GM19238 (cell line): ENCODE results near the gene ELAVL1.

ENCODE experiments used
- DNase-seq: peaks from one replicate; pipeline ENCODE4 v3.0.0; 2011; ENCODE audit warnings: low spot score; ENCODE audit not compliant: insufficient read length

ELAVL1 gene

DNA sequence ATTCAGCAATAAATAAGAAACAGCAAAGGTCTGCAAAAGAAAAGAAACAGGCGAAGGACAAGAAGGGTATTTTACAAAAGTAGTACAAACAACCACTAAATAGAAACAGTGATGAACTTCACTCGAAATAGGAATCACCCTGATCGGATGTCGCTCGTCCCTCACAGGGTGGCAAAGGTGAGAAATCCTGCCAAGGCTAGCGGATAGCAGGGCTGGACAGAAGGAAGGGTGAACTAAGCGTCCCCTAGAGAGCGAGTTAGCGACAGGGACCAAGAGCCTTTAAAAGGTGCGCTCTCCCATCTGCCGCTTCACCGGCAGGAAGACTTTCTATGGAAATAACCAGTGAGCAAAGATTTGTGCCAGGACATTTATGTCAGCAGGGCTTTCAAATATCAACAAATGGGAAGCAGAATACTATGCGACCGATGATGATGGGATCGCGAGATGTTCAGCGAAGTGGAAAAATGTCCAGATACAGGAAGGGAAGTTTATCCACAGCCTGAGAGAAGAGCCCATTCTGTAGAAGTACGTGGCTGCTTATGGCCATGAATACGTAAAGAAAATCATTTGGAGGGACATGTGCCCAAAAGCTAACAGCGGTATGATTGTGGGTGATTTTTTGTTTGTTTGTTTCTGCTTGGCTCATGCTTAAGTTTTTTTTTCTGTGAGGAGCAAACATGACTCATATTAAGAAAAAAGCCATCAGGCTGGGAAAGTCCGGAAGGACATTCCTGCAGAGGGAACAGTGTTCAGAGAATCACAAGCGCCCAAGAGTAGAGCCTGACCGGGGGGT, 18.9 kb downstream of the ELAVL1 start:
- DNase-seq: no peak

DNA sequence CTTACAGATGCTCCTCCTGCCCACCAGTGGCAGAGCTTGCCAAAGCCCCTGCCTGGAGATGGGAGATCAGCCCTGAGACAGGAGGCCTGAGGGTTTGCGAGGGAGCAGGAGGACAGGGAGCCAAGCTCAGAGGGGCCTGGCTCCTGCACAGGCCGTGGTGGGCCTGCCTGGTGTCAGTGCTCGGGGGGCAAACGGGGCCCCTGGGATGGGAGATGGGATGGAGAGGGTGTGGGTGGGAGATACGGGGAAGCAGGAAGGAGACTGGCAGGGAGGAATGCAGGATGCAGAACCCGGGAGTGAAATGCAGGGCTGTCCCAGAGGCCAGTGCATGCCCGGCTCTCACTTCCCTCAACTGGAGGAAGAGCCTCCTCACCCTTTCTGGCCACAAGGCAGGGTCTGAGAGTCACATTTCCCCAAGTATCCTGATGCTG, 19.9 kb downstream of the ELAVL1 start:
- DNase-seq: no peak

DNA sequence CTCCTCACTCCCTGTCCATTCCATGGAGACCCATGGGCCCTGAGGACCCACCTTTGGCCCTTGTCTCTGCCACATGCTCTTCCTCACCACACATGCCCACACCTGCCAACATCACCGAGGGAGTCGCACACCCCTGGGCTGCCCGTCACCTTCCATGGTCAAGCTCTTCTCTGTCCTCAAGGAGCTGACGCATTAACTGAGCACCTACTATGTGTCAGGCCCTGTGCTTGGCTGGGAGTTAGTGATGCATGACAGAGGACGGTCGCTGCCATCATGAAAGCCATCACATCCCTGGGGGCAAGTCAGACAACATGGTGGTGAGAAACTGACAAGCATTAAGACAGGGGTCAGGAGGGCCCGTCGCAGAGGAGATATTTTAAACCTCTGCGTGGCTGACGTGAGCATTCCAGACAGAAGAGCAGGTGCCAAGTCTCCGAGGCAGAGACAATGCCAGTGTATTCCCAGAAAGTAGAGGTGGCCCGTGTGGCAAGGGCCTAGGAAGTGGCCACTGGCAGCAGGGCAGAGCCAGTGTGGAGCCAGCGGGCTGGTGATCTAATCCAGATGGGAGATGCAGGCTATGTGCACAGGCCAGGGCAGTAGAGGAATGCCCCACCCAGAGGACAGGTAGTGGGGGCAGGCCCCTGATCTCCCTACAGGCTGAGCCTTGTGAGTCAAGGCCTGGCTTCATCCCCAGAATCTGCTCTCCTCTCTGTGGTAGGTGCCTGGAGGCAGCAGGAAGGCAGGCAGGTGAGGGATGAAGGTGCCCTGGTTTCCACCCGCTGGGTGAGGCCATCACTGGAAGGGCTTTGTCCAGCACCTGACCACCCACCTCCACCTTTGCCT, 21.2 kb downstream of the ELAVL1 start:
- no peak for DNase-seq

DNA sequence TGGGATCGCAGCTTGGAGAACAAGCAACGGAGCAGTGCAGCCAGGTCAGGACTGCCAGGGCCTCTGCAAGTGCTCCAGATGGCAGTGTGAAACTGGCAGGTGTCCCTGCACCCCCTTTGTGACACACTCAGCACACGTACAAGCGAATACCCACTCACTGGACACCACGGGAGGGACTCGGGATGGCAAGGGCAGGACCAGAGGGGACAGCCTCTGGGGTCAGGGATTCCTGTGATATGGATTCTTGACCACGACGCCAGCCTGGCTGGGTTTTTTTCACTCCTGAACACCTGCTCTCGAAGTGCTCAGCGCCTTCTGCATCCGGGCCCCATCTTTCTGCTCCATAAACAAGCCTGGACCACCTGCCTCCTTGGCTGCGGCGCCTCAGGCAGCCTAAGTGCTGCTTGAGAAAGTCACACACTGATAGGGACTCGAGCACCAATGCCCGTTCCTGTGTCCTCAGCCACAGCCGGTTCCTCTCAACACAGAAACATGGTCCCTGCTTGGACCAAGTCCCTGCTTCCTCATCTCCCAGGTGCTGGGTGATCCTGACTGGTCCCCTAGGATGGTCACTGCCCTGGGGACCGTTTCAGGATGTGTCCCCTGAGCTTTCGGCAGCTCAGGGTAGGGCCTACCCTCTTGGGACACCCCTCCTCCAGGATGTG, 22.0 kb downstream of the ELAVL1 start:
- no peak for DNase-seq

DNA sequence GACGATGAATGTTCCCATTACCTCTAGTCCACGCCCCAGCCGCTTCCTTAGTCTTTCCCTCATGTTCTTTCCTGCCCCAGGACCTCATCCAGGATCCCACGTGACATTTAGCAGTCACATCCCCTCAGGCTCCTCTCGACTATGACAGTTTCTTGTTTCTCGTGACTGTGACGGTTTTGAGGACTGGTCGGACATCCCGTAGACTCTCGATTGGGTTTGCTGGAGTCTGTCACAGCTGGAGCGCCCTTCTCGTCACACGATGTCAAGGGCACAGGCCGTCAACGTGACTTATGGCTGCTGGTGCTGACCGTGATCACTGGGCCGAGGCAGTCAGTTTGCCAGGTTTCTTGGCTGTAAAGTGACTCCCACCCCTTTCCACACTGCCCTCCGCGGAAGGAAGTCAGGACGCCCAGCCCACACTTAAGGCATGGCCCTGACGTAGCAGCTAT, 22.8 kb downstream of the ELAVL1 start:
- no peak for DNase-seq

DNA sequence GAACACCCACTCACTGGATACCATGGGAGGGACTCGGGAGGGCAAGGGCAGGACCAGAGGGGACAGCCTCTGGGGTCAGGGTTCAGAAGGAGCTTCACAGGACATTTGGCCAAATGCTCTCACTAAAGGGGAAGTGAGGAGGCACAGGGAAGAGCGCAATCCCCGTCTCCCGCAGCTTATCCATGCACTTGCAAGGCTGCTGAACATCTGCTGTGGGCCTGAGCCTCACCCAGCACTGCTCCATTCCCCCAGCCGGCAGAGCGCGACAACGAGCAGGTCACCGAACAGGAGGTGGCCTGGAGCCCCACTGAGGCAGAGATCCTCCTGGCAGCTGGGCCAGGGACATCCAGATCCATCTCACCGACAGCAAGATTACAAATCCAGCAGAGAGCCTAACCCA, 23.3 kb downstream of the ELAVL1 start:
- DNase-seq: no peak

DNA sequence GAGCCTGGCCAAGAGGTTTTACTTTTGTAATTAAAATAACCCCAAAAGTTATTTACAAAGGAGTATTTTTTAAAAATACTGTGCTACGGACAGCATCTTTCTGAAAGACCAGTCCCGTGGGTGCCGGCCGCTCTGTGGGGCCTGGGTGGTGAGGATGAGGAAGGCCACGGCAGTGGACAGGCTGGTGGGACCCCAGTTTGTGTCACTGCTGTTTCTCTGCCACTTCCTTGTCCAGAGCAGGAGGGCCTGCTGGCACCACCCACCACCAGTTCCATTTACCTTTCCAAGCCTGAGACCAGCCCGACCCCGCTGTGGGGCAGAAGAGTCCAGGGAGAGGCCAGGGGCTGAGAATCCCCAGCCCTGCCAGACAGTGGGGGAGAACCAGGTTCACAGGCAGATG, 23.8 kb downstream of the ELAVL1 start:
- DNase-seq: no peak

DNA sequence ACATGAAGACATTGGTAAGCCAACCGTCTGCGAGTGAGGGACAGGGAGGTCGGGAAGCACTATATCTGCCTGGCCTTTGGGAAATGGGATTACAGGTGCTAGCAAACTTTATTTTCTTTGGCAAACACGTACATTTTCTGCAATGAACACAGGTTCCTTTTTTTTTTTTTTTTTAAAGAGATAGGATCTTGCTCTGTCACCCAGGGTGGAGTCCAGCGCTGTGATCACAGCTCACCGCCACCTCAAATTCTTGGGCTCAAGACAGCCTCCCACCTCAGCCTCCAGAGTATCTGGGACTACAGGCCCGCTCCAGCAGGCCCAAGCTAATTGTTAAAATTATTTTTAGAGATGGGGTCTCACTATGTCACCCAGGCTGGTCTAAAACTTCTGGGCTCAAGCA, 24.2 kb downstream of the ELAVL1 start:
- no peak for DNase-seq

DNA sequence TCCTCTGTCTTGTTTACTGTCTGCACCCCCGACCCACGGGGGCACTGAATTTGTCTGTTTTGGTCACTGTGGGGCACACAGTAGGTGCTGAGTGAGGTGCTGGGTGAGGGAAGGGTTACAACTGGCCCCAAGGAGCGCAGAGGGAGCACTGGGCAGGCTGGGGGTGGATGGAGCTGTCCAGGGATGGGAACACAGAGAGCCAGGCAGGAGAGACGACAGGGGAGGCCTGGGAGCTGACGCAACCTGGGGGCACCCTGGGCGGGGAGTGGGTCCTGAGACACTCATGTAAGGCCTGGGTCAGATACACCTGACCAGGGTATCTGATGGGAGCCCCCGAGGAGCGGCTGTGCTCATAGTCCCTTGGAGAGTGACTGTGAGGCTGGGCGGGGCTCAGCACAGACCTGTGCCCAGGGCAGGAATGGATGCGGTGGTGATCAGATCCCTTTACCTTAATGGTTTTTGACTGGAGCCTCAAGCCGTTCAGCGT, 24.8 kb downstream of the ELAVL1 start:
- no peak for DNase-seq

DNA sequence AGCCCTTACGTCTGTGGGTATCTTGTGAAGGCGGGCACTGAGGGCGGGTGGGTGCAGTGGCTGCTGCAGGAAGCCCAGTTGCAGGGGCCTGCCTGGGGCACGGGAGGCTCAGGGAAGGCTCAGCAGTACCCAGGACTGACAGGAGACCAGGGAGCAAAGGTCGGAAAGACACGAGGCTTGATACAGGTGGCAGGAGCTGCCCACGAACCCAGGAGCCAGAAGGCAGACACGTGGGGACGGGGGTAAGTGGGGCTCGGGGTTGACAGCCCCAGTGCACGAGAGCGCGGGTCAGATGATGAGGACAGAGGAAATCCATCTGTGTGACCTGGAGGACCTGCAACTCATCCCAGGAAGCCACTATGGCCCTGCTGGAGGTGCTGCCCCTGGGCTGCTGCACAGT, 25.3 kb downstream of the ELAVL1 start:
- DNase-seq: no peak

DNA sequence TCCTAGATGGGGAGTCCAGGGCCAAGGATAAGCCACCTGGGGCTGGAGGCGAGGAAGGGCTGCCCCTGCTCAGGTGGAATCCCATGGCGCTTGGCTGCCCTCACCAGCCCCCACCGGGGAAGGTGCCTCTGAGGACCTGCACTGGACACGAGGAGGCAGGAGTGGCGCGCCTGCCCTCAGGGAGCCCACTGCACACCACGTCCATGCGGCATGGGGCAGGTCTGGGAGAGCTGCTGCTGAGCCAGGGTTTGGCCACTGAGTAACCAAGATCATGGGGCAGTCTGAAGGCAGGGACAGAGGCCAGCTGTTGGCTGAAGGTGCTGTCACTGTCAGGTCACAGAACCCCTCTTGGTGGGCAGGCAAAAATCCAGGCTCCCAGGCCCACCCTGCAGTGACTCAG, 25.9 kb downstream of the ELAVL1 start:
- no peak for DNase-seq

DNA sequence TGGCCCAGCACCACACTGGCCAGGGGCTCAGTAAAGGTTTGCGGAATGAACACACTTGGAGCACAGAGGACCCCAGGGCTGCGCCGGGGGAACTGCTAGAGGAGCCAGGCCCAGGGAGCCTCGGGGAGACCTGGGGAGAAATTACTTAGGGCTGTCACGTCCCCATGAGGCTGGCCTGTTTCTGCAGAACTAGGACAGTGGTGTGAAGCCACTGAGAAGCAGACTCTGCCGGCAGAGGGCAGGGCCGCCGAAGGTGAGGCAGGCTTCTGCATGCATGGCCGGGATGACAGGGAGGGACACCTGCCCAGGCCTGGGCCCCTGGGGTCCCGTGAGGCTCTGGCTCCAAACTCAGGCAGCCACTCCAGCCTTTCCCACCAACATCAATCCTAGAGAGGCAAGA, 26.4 kb downstream of the ELAVL1 start:
- DNase-seq: no peak

DNA sequence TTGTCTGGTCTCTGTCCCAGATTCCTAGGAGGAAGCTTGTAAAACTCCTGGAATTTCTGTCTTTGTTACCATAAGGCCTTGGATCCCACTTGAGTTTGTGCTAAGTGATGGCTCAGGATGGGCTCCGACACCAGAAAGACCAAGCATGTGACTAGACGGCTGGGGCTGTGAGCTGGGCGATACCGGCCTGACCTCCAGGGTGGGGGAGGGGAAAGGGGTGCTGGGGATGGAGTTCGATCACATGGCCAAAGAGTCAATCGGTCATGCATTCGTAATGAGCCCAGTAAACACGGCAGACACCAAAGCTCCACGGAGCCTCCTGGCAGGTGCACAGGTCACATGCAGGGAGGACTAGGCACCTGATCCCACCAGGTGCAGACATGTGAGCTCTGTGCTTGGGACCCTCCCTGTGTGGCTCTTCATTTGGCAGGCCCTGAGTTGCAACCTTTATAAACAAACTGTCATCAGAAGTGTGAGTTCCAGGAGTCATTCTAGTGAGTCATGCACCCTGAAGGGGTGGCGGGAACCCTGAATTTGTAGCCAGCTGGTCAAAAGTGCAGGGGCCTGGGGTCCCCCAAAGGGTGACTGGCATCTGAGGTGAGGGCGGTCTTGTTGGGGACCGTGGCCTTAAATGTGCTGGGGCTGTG, 27.1 kb downstream of the ELAVL1 start:
- DNase-seq: no peak

DNA sequence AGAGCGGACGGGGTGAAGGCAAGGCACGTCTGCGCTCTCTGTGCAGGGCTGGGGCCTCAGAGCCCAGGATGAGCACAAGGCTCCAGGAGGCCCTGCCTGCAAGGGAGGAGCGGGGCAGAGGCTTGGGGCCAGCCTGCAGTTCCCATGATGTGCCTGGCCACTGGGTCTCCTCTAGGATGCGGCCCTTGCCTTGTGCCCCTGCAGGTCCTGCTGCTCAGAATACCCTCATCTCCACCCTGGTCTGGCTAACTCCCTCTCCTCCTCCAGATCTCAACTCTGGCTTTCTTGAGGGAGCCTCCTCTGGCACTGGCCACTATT, 27.8 kb downstream of the ELAVL1 start:
- DNase-seq: no peak

DNA sequence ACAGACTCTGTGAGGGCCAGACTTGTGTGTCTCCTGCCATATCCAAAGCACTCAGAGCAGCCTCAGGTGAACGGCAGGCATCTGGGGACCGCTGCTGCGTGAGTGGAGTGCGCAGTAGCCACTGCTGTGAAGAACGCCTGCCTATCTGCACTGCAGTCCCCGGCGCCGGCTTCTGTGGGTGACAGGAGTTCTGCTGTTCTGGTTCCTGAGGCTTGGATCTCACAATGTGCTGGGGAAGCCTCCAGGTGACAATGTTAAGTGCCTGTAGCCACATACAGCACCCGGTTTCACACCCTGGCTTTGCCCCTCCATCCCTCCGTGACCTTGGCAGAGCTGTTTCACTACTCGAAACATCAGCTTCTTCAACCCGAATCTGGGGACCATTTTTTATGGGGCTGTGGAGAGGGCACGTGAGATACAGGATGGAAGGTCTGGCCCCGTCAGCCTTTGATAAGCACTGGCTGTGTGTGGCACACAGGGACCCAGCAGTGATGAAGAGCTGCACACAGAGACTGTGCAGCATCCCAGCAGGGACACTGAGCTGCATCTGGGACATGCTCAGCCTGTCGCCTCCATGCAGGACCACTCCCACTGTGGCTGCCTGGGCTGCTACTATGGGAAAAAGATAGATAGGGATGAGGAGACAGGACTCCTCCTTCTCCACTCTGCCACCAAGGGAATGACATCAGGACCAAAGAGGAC, 28.3 kb downstream of the ELAVL1 start:
- no peak for DNase-seq

DNA sequence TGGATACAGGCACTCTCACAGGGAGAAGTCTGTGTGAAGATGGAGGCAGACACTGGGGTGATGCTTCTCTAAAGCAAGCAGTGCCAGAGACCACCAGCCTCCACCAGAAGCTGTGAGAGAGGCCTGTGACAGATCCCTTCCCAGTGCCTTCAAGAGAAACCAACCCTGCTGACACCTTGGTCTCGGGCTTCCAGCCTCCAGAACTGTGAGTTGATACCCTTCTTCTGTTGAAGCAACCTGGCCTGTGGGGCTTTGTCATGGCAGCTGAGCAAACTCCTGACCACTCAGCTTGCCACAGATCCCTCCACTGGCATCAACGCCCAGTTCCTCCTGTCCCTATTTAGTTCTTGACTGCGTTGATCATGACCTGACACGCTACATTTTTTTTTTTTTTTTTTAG, 29.0 kb downstream of the ELAVL1 start:
- no peak for DNase-seq

DNA sequence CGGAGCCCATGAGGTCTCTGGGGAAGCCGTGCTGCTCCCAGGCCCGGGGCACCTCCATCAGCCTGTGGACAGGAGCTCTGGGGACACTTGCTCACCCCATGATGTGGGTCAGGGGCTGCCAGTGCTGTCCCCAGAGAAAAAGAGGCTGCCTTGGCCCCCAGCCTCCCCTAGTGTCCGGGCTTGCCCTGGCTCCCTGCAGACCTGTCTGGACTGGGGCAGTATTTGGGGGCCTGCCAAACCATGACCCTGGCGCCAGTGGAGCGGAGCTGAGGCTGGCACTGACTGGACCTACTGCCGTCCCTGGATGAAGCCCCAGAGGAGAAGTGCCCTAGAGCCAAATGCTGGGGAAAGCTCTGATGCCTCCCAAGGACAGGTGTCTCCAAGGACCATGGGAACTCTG, 30.4 kb downstream of the ELAVL1 start:
- DNase-seq: no peak

DNA sequence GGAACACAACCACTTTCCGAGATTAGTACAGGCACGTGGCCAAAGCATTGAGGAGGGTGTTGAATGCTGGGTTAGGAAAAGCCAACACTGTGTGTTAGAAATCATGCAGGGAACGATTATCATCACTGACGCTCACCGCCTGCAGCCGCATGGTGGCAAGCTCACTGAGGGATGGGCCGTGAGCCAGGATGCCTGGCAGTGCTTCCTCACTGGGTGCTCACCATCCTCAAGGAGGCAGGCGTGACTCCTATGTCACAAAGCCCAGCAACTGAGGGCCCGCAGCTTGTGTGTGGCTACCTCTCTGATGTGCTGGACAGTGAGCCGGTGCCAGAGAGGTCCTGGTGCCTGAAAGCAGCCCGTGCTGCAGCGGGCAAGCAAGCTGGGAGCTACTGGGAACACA, 31.6 kb downstream of the ELAVL1 start:
- DNase-seq: no peak

DNA sequence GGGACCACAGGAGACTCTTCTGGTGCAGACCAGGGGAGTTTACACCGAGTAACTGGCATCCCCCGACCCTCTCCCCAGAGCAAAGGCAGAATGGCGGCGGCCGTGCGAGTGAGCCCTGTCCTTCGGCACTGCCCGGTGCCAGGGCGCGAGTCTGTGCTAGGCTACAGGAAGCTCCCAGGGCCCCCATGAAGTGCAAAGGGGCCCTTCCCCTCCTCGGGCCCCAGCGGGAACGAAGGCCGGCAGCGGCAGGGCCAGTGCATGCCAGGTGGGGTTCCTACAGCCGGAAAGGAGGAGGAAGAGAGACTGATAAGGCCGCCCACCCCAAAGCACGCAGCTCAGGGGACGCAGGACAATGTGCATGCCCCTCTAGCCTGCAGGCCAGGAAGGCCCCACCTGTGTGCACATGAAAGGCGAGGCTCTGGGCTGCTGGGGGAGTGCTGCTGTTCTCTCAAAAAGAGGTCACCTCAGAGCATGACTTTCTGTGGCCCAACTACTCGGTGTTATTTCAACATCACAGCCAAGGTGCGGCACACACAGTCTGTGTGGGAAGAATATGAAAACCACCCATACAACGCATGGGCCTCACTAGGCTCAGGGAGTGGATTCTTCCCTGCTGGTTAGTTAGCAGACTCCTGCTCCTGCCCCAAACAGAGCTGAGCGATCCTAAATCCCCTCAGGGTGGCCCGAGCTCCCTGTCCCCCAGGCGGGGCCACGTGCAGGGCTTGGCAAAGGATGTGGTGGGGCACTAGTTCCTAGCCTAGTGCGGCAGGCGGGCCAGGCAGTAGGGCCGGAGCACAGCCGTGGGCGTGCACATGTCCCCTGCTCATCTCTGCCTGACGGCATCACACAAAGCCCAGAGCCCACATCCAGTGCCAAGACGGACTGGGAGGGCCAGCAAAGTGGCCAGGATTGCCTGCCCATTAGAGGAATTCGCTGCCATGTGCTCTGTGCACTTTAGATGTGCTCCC, 33.6 kb downstream of the ELAVL1 start:
- DNase-seq: no peak
